Left kidney (tissue), 2 donors: ENCODE measurements around the gene GALNT15. TPM values are rescaled to one million over a fixed set of nuclear protein-coding genes. Genes with fewer than 3 reads are reported as not detected.
A peak's percentile ranks its signal among the peaks of the same experiment; 100 is the strongest.

Source experiments
- DNase-seq: peaks from one replicate; pipeline ENCODE4 v3.0.0-alpha.2; 2013
- polyA plus RNA-seq: library from polyadenylated mRNA; unstranded; fragments of 120-200 nt; gene quantifications from one replicate; pipeline ENCODE4 v1.2.1, GENCODE V29; 2013; ENCODE audit not compliant: insufficient read length

GALNT15 gene
- polyA plus RNA-seq, 1 donor: 2.1 TPM

DNA sequence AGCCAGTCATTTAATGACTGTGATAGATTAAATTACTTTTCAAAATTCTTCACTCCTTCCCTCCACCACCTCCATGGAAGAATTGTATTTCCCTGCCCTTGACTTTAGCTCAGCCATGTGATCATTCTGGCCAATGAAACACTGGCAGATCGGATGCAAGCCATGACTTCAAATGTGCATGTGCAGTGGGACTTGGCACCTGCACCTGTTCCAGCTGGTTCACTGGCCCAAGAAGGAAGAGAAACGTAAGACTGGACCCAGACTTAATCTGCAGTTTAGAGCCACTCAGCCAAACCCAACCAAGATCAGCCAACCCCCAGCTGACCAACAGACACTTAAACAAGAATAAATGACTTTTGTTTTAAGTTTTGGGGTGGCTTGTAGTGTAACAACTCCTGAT lies 78.5 kb downstream of the GALNT15 start:
- no peak for DNase-seq

DNA sequence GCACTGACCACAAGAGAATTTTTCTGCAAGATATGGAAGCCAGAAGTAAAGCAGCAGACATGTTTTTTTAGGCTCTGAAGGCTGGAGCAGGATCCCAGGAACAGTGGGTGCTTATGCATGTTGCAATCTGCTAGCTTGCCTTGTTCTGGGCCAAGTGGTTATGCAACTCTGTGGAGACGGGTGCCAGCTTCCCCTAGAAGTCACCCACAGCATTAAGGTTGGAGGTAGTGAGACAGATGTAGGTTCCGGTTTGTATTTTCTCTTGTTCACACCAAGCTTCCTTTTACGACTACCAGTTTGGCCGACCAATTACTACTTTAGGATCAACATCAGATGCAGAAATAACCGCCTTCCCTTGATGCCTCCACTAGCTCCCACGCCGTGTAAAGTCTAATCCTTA lies 79.1 kb downstream of the GALNT15 start:
- no peak for DNase-seq

DNA sequence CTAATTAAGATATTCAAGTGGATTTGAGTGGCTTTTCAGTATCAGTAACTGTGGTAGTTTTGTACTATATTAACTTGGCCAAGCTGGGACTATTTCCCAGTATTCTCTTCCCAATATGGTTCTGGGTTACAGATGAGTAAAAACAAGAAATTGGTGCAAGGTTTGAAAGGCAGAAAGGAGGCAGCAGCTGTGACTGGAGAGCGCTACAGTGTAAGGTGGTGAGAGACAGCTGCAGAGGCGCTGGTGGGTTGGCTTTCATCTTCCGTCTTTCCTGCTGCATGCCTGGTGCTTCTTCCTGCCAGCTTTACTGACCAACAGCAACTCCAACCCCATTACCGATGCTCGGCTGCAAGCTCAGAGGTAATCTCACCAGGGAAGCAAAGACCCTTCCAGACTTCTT lies 80.4 kb downstream of the GALNT15 start:
- no peak for DNase-seq

DNA sequence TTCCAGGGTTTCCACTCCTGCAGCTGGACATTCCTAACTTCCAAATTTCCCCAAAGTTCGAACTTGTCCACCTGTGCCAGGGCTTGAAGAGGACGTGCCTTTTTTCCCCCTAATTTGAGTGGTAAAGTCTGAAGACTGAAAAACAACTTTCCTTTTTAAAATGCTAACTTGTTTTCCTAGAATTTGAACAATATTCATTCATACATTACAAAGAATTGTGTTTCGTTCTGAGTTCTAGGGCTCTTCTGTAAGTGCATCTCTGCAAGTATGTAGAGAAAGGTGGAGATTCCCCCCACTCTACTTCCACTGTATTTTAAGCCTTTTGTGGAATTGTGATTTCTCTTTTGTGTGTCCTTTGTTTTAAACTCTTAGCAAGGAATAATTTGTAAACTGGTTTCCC lies 80.8 kb downstream of the GALNT15 start:
- DNase-seq: no peak

DNA sequence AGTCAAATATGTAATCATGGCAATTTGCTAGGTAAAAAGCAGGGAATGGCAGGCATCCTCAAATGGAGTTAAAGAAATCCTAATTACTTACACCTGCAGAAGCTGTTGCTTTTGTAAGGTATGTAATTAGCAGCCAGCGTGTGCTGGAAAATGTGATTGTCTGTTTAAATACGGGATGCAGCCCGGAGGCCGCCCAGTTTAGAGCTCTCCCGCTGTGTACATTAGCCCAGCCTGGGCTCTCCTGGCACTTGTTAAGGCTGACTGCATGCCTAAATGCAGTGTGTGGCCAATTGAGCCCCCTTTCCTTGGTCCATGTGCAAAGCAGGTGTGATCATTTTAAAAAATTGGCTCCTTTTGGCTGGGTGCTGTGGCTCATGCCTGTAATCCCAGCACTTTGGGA lies 81.2 kb downstream of the GALNT15 start:
- no peak for DNase-seq

DNA sequence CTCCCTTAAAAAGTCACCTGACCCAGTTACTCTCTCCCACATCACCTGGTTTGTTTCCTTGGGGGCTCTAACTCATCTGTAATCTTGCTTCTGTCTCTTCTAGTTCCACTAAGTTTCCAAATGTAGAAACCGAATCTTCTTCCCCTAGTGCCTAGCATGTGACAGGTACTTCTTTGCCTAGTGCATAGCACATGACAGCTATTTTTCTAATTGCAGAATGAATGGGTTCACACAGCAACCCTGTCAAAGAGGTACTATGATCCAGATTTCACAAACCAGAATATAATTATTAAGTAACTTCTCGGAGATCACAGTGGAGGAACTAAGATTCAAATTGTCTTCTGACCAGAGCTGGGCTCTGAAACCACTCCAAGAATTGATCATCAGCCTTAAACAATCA lies 82.8 kb downstream of the GALNT15 start:
- DNase-seq: no peak

DNA sequence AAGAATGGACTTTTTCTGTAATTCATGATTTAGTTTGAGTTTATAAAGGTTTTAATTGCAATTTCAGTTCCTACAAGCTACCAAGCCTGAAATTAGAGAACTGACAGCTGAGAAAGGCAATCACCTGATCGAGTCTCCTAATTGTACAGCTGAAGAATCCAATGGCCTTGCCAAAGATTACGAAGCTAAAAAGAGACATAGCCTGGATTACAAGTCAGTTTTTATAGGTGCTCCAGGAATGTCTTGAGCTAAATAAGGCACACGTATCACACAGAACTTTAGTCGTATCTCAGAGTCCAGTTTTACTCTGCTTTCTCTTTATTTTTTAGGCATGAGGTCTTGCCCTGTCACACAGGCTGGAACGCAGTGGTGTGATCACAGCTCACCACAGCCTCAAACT lies 83.7 kb downstream of the GALNT15 start:
- DNase-seq: no peak

DNA sequence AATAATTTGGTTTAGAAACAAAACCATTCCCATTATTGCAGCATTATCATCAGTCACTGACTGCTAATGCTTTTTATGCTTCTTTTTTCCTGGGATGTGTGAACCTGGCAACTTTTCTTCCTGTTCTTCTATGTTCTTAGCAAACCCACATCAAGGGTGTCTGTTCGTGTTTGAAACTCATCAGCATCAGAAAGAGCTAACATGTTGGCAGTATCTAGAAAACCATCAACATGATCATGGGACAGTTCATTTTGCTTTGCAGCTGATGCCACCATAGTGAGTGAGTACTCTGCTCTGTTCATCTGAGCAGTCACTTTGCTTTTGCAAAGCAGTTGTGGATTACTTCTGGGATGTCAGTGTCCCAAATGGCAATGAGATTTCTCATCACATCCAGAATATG lies 84.4 kb downstream of the GALNT15 start:
- no peak for DNase-seq

DNA sequence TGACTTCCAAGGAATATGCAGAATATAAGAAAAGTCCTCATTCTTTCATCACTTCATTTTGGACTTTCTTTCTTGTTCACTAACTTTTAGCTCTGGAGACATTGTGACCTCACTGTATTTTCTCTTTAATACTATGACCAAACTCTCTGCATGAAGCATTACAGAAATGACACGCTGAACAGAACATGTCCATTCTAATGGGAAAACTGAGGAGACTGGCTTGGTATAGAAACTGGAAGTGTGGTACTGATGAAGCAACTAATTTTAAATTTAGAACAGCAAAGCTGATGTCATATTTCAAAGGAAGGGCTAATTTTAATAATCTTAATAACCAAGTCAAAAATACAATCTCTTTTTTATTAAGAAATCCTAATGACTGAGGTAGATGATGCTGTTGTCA lies 85.6 kb downstream of the GALNT15 start:
- DNase-seq: no peak

DNA sequence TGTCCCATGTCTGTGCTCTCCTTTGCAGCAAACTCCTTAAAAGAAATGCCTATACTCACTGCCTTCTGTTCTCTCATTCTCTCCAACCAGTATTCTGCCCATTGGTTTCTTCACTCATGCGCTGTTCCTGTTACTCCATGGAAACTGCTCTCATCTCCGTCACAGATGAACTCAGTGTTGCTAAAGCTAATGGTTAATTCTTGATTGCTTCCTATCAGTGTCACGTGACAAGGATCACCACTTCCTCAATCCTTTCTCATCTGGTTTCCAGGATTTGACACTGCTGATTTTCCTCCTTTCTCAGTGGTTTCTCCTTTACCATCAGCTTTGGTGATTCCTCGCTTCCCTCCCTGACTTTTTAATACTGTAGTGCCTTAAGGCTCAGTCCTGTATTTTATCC lies 87.7 kb downstream of the GALNT15 start:
- DNase-seq: no peak

DNA sequence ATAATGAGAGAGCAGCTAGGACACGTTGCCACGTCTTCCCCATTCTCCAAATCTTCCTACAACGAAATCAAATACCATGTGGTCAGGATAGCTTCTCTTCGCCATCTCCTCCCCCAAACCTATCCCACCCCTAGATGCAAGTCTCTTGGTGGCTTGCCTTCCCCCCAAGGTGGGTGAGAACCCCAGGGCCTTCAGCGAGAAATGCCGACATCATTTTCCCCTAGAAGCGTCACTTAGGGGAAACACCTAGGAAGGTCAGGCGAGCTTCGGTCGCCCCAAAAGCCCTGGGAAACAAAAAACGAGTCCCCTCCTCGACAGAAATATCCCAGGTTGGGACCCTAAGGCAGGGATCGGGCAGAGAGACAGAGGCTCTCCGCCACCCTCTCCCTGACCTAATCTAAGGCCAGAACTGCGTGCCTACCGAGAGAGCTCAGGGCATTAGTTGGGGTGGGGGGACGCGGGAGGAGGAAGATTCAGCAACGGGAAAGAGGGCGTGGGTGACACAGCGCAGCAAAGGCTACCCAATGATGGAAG lies 89.8 kb downstream of the GALNT15 start:
- no peak for DNase-seq

DNA sequence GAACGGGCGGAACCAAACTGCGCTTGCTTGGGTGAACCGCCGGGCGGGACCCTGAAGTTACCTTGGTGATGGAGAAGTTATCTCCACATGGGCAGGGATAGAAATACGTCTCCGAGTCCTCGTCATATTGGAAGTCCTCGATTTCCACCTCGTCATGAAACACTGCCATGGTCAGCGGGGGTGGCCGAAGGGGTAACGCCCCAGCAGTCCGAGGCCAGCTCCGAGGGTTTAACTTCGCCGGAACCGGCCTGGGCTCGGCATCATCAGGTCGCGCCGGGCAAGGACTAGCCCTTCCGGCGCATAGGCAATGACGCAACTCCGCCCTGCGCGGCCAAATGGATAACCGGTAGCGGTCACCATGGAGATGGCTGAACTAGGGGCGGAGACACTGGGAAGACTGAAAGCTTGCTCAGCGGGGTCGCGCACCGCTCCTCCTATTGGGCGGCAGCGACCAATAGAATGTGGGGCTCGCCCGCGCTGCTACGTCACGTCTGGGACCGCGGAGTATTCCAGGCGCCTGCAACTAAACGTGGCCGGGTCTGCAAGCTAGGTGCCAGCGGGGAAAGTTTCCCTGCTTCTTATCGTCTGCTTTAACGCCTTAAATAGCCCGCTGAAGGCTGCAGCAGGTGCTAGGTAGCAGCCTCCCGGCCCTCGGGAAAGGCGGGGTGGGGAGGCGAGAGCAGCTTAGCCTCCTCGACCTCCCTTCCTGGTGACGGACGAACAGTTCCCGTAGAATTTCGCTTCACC lies 90.4 kb downstream of the GALNT15 start, which contains the start of the genes DPH3 and OXNAD1:
DPH3 (minus strand) TSS at position 236 of the 747 bp plus-strand sequence; CDS start at position 169, 67 bp downstream.
OXNAD1 (plus strand) TSS at position 505 of the 747 bp plus-strand sequence. CDS start 5,741 bp downstream, outside the sequence.
- peak; percentile 100 for DNase-seq

DNA sequence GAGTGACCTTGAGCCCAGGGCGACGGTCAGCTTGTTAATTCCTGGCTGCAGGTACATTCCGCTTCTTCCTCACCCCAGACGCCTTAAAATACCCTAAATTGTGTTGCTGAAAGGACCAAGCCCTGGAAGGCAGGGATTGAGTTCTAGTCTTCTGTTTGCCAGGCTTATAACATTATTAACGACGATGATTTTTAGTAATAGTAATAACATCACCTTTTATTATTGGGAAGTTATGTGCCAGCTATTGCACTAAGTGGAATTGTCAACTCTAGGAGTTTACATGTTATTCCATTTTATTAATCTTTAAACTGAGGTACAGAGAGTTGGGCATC lies 90.9 kb downstream of the GALNT15 start:
- DNase-seq: no peak

DNA sequence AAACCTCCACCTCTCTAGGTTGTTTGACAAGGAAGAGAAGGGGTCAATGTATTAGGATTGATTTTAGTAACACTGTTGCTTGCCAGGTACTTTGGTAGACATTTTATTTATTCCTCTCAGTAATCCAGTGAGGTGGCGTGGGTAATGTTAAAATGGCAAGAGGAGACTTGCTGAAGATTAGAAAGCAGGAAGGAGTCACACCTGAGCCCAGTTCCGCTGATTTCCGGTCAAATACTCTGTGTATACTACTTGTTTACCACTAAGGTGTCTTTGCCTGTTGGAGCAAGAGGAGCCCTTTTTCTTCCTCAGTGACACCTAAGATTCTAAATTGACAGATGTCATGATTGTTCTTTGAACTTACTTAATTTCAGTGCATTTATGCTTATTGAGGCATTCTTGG lies 92.2 kb downstream of the GALNT15 start:
- DNase-seq: no peak

DNA sequence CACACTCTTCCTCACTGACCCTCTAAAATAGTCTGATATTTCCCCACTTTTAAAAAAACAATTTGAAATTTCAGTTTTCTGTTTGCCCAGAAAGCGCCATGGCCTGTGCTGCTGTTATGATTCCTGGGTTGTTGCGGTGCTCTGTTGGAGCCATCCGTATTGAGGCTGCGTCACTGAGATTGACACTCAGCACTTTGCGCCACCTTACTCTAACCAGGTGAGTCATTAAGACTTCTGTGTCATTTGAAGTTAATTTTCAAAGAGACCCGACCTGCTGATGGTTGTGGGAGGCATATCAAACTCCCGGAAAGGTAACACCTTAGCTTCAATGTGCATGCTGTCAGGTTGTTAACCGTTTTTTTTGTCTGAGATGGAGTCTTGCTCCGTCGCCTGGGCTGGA lies 96.4 kb downstream of the GALNT15 start:
- DNase-seq: no peak

DNA sequence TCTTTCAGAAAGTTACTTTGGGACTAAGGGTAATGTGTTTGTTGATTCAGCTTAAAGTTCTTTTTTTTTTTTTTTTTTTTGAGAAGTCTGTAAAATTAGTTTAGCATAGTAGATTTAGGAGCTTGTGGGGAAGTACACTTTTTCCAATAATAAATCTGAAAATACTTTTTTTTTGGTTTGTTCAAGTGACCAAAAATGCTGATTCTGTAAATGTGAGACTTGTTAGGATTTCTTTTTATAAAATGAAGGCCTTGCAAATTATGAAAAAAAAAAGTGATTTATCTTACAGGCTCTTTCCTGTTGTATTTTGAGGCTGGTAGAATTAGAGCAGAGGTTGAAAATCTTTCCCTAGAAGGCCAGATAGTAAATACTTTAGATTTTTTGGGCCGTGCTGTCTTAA lies 98.1 kb downstream of the GALNT15 start:
- no peak for DNase-seq

DNA sequence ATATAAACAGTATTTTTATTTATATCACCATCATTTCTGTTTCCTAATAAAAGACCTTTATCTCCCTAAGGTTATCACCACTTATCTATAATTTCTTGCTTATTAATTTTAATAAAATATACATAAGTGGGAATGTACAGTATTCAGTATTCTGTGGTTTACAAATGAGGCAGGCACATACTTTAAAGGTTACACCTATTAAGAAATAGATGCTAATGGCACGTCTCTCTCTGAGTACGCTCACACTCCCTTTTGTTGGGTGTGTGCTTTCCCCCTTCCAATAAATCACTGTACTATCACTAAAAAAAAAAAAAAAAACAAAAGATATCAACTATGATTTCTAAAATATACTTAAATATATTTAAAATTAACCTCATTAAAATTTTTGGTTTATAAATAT lies 99.4 kb downstream of the GALNT15 start:
- no peak for DNase-seq

DNA sequence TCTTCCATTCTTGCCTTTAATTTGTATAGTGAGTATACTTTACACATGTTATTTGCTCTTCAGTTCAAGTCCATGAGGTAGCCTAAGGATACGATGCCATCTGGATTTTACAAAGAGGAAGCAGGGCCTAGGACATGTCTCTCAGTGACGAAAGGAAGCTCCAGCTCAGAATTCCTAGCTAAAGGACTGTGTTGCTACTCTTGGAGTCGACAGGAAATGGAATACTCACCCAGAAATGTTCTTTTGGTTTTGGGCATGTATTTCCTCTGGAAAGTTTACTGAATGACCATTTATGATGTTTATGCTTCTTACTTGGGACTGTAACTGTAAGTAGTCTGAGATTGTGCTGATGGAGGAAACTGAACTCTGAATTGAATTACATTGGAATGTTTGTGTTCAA lies 103.0 kb downstream of the GALNT15 start:
- no peak for DNase-seq

DNA sequence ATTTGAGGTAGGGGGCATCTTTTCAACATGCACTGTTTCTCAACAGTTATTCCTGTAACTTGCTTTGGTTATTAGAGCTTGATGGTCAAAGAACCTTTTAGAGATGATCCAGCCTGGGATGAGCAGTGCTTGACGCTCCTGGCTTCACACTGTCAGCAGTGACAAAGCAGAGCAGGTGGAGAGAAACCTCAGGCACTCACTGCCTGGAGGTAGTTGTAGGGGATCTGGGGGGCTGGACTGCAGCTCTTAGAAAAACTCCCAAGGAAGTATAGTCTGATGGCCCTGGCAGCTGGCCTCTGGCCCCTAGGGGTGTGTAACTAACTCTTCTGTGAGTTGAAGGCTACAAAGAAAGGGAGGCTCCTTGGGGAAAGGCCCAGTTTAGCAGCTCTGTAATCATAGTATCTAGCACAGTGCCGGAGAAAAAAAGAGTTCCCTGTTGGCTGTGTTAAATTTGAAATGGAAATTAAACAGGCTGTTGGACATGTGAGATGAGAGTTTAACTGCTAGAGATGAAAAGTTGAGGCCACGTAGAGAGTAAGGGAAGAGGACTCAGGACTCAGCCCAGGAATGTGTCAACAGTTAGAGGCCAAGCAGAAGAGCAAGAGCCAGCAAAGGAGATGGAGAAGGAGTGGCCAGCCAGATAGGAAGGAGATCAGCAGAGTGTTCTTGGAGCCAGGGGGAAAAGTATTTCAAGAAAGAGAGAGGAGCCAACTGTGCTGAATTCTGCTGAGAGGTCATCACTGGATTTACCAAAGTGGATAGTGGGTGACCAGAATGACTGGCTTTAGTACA lies 104.7 kb downstream of the GALNT15 start:
- no peak for DNase-seq

DNA sequence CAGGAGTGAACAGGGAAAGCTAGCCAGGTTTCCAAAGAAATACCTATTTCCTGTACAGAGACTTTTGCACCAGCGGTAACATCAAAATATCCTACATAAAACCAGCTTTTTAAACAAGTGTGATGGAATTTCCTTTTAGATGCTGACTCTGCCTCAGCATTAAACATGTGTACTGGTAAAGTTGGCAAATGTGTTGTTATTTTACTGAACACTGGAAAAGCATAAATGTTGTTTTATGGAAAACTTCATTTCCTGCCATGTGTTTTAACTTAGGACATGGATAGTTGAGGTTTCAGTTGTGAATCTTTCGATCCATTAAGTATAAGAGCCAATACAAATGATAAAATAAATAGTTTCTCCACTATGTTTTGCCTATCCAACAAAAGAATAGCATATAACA lies 106.2 kb downstream of the GALNT15 start:
- no peak for DNase-seq
